Body of pancreas (tissue), 4 donors: ENCODE measurements around the gene ALPL.

Experiments
- CTCF ChIP-seq, 7 experiments: fragments of 450-650 bp in 4 of 7; fragments of 200-600 bp in 3 of 7; sonication (generic) in 3 of 7; IDR thresholded peaks; one replicate each; pipeline ENCODE4 v1.5.1; 2016 to 2019; ENCODE audit warnings: antibody characterized with exemption in 7 of 7
- POLR2A ChIP-seq, 3 donors: fragments of 450-650 bp; IDR thresholded peaks; one replicate each; pipeline ENCODE4 v1.6.1; 2016; ENCODE audit warnings: antibody characterized with exemption in 3 of 3, mild to moderate bottlenecking in 2 of 3

GRCh38 chr1:21543598-21543997 is 34.4 kb downstream of the ALPL start:
- no peak for TF ChIP-seq CTCF (IDR thresholded peaks at IDR 0.05)
- TF ChIP-seq POLR2A (IDR thresholded peaks at IDR 0.05): no peak
